Measurements from ENCODE around the gene SUGP2. TPM values are rescaled to one million over a fixed set of nuclear protein-coding genes. Genes with fewer than 3 reads are reported as not detected.
"Not testable (repeated sequence)": the region's sequence is repeated elsewhere in the genome, so short reads cannot be mapped to it uniquely, and the experiment has no call there.

The SUGP2 gene
- total RNA-seq, 1 donor from 2014 or later: 19.8 TPM

- H3K9ac ChIP-seq (ENCODE audit: low read depth in 1 of 3, low read length in 3 of 3); H3K27me3 ChIP-seq (ENCODE audit: control insufficient read depth in 3 of 3, insufficient read depth in 3 of 3, low read length in 3 of 3); H3K27ac ChIP-seq (ENCODE audit: low read depth, low read length); H3K4me1 ChIP-seq (ENCODE audit: control insufficient read depth in 3 of 3, insufficient read depth in 3 of 3, low read length in 3 of 3); H3K4me3 ChIP-seq (ENCODE audit: low read length in 3 of 3); H3K9me3 ChIP-seq (ENCODE audit: control insufficient read depth in 3 of 3, low read length in 3 of 3): not testable (repeated sequence)
- H3K36me3 ChIP-seq (ENCODE audit: control insufficient read depth in 3 of 3, insufficient read depth in 3 of 3, low read length in 3 of 3): peaks cover 40 to 53% (median 52%) of the 10 kb centered on the region in 3 donors
Observed at GRCh38 chr19:19023376-19023775, 9.9 kb downstream of the SUGP2 start.

GRCh38 chr19:19022380-19022961 is 10.8 kb downstream of the SUGP2 start:
- no peak overlapping the region for H3K4me3 ChIP-seq (ENCODE audit: low read length in 3 of 3)
- H3K27ac ChIP-seq (ENCODE audit: low read depth, low read length): no peak overlapping the region
- peaks cover 39 to 50% (median 46%) of the 10 kb centered on the region in 3 donors for H3K36me3 ChIP-seq (ENCODE audit: control insufficient read depth in 3 of 3, insufficient read depth in 3 of 3, low read length in 3 of 3)
- H3K4me1 ChIP-seq (ENCODE audit: control insufficient read depth in 3 of 3, insufficient read depth in 3 of 3, low read length in 3 of 3): peaks cover 4 to 6% (median 6%) of the 10 kb centered on the region in 3 donors
- no peaks in the 10 kb centered on the region for H3K9me3 ChIP-seq (ENCODE audit: control insufficient read depth in 3 of 3, low read length in 3 of 3)
- H3K27me3 ChIP-seq (ENCODE audit: control insufficient read depth in 3 of 3, insufficient read depth in 3 of 3, low read length in 3 of 3): no peaks in the 10 kb centered on the region
- H3K9ac ChIP-seq (ENCODE audit: low read depth in 1 of 3, low read length in 3 of 3): no peak overlapping the region

DNA sequence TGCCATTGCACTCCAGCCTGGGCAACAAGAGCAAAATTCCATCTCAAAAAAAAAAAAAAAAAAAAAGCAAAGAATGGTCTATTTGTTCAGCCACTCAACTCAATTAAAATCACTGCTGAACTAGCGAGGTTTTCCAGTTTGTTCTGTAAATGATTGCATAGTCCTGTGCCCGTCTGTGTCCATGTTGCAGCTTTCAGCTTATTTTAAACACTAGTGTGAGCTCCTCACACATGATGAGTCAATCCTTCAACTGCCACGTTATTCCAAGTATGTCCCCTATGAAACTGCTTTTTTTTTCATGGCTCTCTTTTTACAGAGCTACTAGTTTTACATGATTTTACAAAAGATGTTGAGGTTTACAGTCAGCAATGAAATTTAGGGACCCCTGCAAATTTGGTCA is 12.2 kb downstream of the SUGP2 start:
- H3K4me3 ChIP-seq (ENCODE audit: low read length in 3 of 3): no peak overlapping the region
- no peaks in the 10 kb centered on the region for H3K27me3 ChIP-seq (ENCODE audit: control insufficient read depth in 3 of 3, insufficient read depth in 3 of 3, low read length in 3 of 3)
- no peaks in the 10 kb centered on the region for H3K4me1 ChIP-seq (ENCODE audit: control insufficient read depth in 3 of 3, insufficient read depth in 3 of 3, low read length in 3 of 3)
- no peak overlapping the region for H3K27ac ChIP-seq (ENCODE audit: low read depth, low read length)
- H3K9ac ChIP-seq (ENCODE audit: low read depth in 1 of 3, low read length in 3 of 3): no peak overlapping the region
- H3K9me3 ChIP-seq (ENCODE audit: control insufficient read depth in 3 of 3, low read length in 3 of 3): no peaks in the 10 kb centered on the region
- peaks cover 41 to 54% (median 53%) of the 10 kb centered on the region in 3 donors for H3K36me3 ChIP-seq (ENCODE audit: control insufficient read depth in 3 of 3, insufficient read depth in 3 of 3, low read length in 3 of 3)

- Histone ChIP-seq H3K9me3 (ENCODE audit: control insufficient read depth in 3 of 3, low read length in 3 of 3) (no peaks in the 10 kb centered on the region), H3K9ac (ENCODE audit: low read depth in 1 of 3, low read length in 3 of 3) (no peak overlapping the region), H3K36me3 (ENCODE audit: control insufficient read depth in 3 of 3, insufficient read depth in 3 of 3, low read length in 3 of 3) (peaks cover 41 to 45% (median 42%) of the 10 kb centered on the region in 3 donors), H3K4me3 (ENCODE audit: low read length in 3 of 3) (no peak overlapping the region), H3K4me1 (ENCODE audit: control insufficient read depth in 3 of 3, insufficient read depth in 3 of 3, low read length in 3 of 3) (peaks cover 12 to 17% (median 13%) of the 10 kb centered on the region in 3 donors), H3K27me3 (ENCODE audit: control insufficient read depth in 3 of 3, insufficient read depth in 3 of 3, low read length in 3 of 3) (no peaks in the 10 kb centered on the region), H3K27ac (ENCODE audit: low read depth, low read length) (no peak overlapping the region)
Observed at GRCh38 chr19:19010551-19010950, 22.8 kb downstream of the SUGP2 start.

DNA sequence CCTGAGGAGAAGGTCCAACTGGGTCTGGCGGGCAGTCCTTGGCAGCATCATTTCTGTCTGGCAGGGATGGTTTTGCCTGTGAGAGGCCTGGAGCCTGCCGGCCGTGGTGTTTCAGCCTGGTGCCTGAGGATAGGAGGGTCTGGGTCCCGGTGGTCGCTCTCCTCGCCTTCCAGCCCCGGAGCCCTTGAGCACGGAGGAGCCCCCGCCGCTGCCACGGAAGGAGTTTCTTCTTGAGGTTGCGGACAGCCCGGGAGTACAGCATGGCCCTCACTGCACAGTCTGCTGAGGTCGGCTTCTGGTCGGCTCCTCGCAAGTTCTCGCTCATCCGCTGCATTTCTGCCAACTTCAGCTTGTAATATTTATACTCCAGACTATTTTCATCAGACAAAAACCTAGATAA is 23.4 kb downstream of the SUGP2 start:
- Histone ChIP-seq H3K4me3 (ENCODE audit: low read length in 3 of 3) (no peak overlapping the region), H3K9ac (ENCODE audit: low read depth in 1 of 3, low read length in 3 of 3) (no peak overlapping the region), H3K4me1 (ENCODE audit: control insufficient read depth in 3 of 3, insufficient read depth in 3 of 3, low read length in 3 of 3) (peaks cover 12 to 17% (median 13%) of the 10 kb centered on the region in 3 donors), H3K27me3 (ENCODE audit: control insufficient read depth in 3 of 3, insufficient read depth in 3 of 3, low read length in 3 of 3) (no peaks in the 10 kb centered on the region), H3K36me3 (ENCODE audit: control insufficient read depth in 3 of 3, insufficient read depth in 3 of 3, low read length in 3 of 3) (peaks cover 44 to 47% (median 46%) of the 10 kb centered on the region in 3 donors), H3K27ac (ENCODE audit: low read depth, low read length) (no peak overlapping the region), H3K9me3 (ENCODE audit: control insufficient read depth in 3 of 3, low read length in 3 of 3) (no peaks in the 10 kb centered on the region)

GRCh38 chr19:19006213-19006612 is 27.1 kb downstream of the SUGP2 start:
- no peak overlapping the region for H3K4me3 ChIP-seq (ENCODE audit: low read length in 3 of 3)
- peaks cover 57 to 62% (median 60%) of the 10 kb centered on the region in 3 donors for H3K36me3 ChIP-seq (ENCODE audit: control insufficient read depth in 3 of 3, insufficient read depth in 3 of 3, low read length in 3 of 3)
- H3K27me3 ChIP-seq (ENCODE audit: control insufficient read depth in 3 of 3, insufficient read depth in 3 of 3, low read length in 3 of 3): no peaks in the 10 kb centered on the region
- no peaks in the 10 kb centered on the region for H3K9me3 ChIP-seq (ENCODE audit: control insufficient read depth in 3 of 3, low read length in 3 of 3)
- H3K4me1 ChIP-seq (ENCODE audit: control insufficient read depth in 3 of 3, insufficient read depth in 3 of 3, low read length in 3 of 3): peaks cover 9 to 13% (median 12%) of the 10 kb centered on the region in 3 donors
- H3K27ac ChIP-seq (ENCODE audit: low read depth, low read length): no peak overlapping the region
- H3K9ac ChIP-seq (ENCODE audit: low read depth in 1 of 3, low read length in 3 of 3): no peak overlapping the region

- Histone ChIP-seq H3K36me3 (ENCODE audit: control insufficient read depth in 3 of 3, insufficient read depth in 3 of 3, low read length in 3 of 3) (peaks cover 46 to 61% (median 57%) of the 10 kb centered on the region in 3 donors), H3K9ac (ENCODE audit: low read depth in 1 of 3, low read length in 3 of 3) (no peak overlapping the region), H3K27ac (ENCODE audit: low read depth, low read length) (no peak overlapping the region), H3K4me3 (ENCODE audit: low read length in 3 of 3) (no peak overlapping the region), H3K4me1 (ENCODE audit: control insufficient read depth in 3 of 3, insufficient read depth in 3 of 3, low read length in 3 of 3) (peaks cover 11 to 13% (median 12%) of the 10 kb centered on the region in 3 donors), H3K9me3 (ENCODE audit: control insufficient read depth in 3 of 3, low read length in 3 of 3) (no peaks in the 10 kb centered on the region), H3K27me3 (ENCODE audit: control insufficient read depth in 3 of 3, insufficient read depth in 3 of 3, low read length in 3 of 3) (no peaks in the 10 kb centered on the region)
Observed at GRCh38 chr19:19004144-19004543, 29.2 kb downstream of the SUGP2 start.

- Histone ChIP-seq H3K36me3 (ENCODE audit: control insufficient read depth in 3 of 3, insufficient read depth in 3 of 3, low read length in 3 of 3) (peaks cover 37 to 58% (median 55%) of the 10 kb centered on the region in 3 donors), H3K4me3 (ENCODE audit: low read length in 3 of 3) (no peak overlapping the region), H3K9me3 (ENCODE audit: control insufficient read depth in 3 of 3, low read length in 3 of 3) (no peaks in the 10 kb centered on the region), H3K27me3 (ENCODE audit: control insufficient read depth in 3 of 3, insufficient read depth in 3 of 3, low read length in 3 of 3) (no peaks in the 10 kb centered on the region), H3K27ac (ENCODE audit: low read depth, low read length) (no peak overlapping the region), H3K9ac (ENCODE audit: low read depth in 1 of 3, low read length in 3 of 3) (no peak overlapping the region), H3K4me1 (ENCODE audit: control insufficient read depth in 3 of 3, insufficient read depth in 3 of 3, low read length in 3 of 3) (peaks cover 0 to 8% (median 0%) of the 10 kb centered on the region in 3 donors)
Observed at GRCh38 chr19:18999896-19000620, 33.3 kb downstream of the SUGP2 start.

- Histone ChIP-seq H3K4me1 (ENCODE audit: control insufficient read depth in 3 of 3, insufficient read depth in 3 of 3, low read length in 3 of 3) (peaks cover 0 to 8% (median 0%) of the 10 kb centered on the region in 3 donors), H3K9ac (ENCODE audit: low read depth in 1 of 3, low read length in 3 of 3) (no peak overlapping the region), H3K9me3 (ENCODE audit: control insufficient read depth in 3 of 3, low read length in 3 of 3) (no peaks in the 10 kb centered on the region), H3K4me3 (ENCODE audit: low read length in 3 of 3) (no peak overlapping the region), H3K27me3 (ENCODE audit: control insufficient read depth in 3 of 3, insufficient read depth in 3 of 3, low read length in 3 of 3) (no peaks in the 10 kb centered on the region), H3K36me3 (ENCODE audit: control insufficient read depth in 3 of 3, insufficient read depth in 3 of 3, low read length in 3 of 3) (peaks cover 40 to 55% (median 54%) of the 10 kb centered on the region in 3 donors), H3K27ac (ENCODE audit: low read depth, low read length) (no peak overlapping the region)
Observed at GRCh38 chr19:18999016-18999758, 34.1 kb downstream of the SUGP2 start.

DNA sequence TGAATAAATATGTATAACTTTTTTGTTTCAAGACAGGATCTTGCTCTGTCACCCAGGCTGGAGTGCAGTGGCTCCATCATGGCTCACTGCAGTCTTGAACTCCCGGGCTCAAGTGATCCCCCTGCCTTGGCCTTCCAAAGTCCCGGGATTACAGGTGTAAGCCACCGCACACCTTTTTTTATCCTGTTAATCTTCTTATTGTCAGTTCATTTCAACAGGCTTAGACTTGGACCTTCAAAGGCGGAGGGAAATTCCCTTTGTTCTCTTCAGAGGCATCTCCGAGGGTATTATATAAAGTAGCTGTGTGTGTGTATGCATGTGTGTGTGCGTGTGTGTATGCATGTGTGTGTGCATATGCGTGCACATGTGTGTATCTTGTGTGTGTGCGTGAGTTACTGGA is 35.0 kb downstream of the SUGP2 start:
- peaks cover 40 to 54% (median 54%) of the 10 kb centered on the region in 3 donors for H3K36me3 ChIP-seq (ENCODE audit: control insufficient read depth in 3 of 3, insufficient read depth in 3 of 3, low read length in 3 of 3)
- peaks cover 0 to 8% (median 0%) of the 10 kb centered on the region in 3 donors for H3K4me1 ChIP-seq (ENCODE audit: control insufficient read depth in 3 of 3, insufficient read depth in 3 of 3, low read length in 3 of 3)
- H3K9ac ChIP-seq (ENCODE audit: low read depth in 1 of 3, low read length in 3 of 3): no peak overlapping the region
- no peak overlapping the region for H3K27ac ChIP-seq (ENCODE audit: low read depth, low read length)
- no peaks in the 10 kb centered on the region for H3K9me3 ChIP-seq (ENCODE audit: control insufficient read depth in 3 of 3, low read length in 3 of 3)
- H3K4me3 ChIP-seq (ENCODE audit: low read length in 3 of 3): no peak overlapping the region
- H3K27me3 ChIP-seq (ENCODE audit: control insufficient read depth in 3 of 3, insufficient read depth in 3 of 3, low read length in 3 of 3): no peaks in the 10 kb centered on the region

Data from skeletal muscle tissue (tissue), 4 donors.